GM18868 (cell line): Measurements from ENCODE around the gene UBE2O.

ENCODE experiments used
- ATAC-seq: cut with Tn5 transposase; IDR thresholded peaks from one replicate; pipeline ENCODE4 v1.9.1; 2021; ENCODE audit warnings: mild to moderate bottlenecking, moderate library complexity; ENCODE audit not compliant: unreplicated experiment

UBE2O gene

DNA sequence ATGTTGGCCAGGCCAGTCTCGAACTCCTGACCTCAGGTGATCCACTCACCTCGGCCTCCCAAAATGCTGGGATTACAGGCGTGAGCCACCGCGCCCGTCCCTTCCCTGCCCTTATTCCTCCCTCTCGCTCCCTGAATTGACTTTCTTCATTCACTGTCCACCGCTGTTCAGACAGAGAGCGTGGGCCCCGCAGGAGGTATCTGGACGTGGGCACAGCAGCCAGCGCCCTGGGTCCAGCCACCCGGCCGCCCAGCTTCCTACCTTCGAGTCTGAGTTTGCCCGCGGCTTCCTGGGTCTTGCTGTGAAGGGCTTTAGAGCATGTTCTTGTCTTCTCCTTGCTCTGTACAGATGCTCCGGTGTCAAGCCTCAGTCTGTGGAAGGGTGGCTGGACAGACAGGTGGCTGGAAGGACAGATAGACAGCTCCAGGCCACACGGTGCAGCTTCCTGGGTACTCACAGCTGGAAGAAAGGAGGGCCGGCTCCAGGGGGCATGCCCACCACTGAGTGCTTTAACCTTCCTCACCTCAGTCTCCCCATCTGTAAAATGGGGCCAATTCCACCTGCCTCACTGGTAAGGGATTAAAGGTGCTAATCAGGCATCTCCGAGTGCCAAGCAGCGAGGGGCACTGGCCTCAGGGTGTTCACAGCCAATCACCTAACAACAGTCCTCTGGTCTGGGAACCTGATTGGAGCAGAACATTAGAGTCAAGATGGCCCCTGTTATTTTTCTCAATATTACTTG, 34.7 kb upstream of the UBE2O start:
- ATAC-seq: no peak

DNA sequence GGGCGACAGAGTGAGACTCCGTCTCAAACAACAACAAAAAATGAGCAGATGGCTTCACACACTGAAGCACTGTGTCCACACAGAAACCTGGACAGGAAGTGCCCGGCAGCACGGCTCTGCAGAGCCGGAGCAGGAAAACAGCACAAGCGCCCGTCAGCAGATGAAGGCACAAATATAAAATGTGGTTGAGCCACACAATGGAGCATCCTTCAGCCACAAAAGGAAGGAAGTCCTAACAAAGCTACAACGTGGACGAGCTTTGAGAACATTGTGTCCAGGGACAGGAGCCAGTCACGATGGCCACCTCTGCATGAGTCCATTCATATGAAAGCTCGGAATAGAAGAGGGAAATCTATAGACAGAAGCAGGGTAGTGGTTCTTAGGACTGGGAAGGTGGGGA, 32.6 kb upstream of the UBE2O start:
- ATAC-seq: no peak

DNA sequence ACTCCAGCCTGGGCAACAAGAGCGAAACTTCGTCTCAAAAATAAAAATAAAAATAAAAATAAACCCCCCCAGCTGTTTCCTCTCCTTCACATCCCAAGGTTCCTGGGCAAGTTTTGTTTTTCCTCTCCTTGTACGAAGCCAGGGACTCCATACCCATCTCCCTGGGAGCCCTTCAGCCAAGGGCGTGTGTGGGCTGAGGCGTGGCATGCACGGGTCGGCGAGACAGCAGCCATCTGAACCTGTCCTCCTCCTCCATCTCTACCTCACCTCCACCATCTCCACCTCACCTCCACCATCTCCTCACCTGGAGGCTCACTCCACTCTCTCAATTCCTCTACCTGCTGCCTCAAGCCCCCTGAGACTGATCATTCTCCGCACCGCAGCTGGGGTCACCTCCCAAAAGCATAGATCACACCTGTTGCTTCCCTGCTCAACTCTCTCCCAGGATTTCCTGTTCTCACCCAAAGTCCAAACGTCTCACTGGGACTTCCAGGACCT, 31.3 kb upstream of the UBE2O start:
- ATAC-seq: no peak

DNA sequence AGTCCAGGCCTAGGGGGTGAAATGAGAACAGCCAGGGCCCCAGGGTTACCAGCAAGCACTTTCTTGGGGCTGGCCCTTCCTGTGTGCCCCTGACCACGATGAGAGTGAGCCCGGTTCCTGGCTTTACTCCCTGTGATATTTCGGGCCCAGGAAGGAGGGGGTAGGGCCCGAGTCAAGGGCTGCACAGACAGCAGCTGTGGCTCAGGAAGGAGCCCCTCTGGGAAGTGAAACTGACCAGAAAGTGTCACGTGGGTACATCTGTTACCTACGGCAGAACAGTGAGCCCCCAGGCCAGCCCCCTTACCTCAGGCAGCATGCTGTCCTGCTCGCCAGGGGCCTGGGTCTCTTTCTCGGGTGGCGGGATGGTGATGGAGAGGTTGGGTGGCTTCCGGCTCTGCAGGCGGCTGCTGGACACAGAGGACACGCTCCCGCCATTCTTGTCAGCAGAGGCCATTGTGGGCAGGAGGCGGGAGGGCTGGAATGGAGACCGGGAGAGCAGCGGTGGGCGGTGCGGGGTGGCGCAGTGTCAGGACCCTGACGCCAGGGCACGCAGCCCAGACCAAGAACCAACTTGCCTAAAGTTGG, 28.2 kb upstream of the UBE2O start:
- ATAC-seq: peak; percentile 60

DNA sequence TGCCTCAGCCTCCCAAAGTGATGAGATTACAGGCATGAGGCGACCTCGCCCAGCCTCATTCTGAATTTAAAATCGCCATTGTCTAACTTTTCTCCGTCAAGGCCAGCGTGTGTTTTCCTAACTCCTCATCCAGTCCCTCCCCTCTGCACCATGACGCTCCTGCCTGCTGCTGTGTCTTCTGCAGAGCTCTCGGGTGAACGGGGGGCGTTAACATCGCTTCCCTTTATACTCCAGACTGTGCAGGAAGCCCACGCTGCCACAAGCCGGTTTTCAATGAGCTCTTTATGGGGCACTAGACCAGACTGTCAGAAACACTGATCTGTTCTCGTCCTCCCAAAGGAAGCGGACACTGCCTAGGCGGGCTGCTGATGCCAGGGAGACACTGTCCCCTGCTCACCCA, 27.7 kb upstream of the UBE2O start:
- ATAC-seq: no peak

DNA sequence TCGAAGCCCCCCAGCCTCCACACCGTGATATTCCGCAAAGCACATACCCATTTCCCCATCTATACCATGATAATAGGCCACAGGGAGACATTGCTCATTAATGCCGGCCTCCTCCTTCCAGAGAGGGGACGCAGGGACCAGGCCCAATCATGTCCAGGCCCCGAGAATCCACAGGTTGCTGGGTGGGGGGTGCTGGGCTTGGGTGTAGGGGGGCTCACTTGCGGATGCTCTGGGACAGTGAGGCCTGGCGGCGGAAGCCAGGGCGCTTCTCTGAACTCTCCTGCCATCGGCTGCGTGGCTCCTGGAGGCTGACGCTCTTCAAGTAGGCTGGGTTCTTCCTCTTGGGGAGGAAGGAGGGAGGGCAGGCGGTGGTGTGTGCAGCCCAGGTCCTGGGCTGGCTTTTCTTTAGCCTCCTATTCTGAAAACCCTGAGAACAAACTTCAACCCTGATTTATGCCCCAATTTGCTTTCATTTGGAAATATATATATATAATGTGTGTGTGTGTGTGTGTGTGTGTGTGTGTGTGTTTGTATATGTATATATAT, 26.6 kb upstream of the UBE2O start:
- ATAC-seq: no peak

DNA sequence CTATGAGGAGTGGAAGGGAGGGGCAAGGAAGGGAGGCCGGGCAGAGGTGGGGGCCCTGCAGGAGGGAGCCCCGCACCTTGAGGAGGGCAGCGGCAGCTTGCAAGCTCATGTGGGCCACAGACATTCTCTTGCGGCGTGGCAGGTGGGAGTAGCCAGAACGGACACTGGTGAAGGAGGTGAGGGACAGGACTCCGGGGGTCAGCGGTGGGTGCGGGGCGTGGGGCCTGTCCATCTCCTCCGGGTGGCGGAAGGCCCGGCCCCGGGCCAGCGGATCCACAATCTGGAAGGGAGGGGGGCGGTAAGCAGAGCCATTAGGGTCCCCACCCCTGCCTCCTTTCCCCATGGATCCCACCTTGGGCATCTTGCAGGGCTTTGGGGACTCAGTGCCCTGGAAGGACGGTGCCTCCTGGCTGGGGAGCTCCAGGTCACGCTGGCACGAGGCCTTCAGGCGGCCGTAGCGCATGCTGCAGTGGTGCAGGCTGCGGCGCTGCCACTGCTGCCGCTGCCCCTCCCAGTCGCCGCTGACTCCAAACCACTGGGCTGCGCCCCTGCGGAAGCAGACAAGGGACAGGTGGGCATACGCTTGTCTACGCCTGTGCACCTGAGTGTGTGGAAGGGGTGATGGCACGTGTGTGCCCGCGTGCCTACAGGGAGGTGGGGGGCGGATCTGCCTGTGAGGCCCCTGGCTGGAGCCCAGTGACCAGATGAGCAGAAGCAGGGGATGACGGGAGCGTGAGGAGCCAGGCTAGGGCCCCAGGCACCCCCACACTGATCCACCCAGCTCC, 26.0 kb upstream of the UBE2O start:
- no peak for ATAC-seq

DNA sequence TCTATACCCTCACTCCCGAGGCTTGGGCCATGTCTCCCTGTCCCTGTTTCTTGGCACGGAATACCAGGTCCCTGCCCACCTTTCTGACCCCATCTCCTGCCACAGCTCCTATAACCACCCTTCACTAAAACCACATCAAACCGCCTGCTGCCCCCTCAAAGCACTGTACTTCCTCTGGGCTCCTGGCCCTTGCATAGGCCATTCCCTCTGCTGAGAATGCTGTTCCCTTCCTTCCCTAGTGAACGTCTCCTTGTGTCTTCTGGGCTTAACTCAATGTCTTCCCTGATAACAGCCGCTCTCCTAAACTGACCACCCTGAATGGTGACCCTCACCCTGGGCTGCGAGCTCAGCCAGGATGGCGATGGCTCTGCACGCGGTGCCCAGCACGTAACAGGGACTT, 25.1 kb upstream of the UBE2O start:
- no peak for ATAC-seq

DNA sequence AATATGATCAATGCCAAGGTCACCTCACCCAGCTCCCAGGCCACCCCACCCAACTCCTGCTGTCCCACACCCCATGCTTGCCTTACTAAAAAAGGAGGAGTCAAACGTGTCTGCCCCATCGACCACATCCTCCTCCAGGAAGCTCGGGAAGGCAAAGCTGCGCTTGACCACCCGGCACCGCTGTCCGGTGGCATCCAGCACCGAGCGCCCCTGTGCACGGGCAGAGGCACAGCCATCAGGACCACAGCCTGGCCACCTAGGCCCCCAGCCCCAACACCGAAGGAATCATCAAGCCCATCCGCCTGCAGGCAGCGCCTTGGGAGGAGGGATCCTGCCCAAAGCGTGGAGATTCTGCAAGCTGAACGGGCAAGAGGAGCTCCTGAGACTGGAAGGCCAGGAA, 24.6 kb upstream of the UBE2O start:
- ATAC-seq: no peak

DNA sequence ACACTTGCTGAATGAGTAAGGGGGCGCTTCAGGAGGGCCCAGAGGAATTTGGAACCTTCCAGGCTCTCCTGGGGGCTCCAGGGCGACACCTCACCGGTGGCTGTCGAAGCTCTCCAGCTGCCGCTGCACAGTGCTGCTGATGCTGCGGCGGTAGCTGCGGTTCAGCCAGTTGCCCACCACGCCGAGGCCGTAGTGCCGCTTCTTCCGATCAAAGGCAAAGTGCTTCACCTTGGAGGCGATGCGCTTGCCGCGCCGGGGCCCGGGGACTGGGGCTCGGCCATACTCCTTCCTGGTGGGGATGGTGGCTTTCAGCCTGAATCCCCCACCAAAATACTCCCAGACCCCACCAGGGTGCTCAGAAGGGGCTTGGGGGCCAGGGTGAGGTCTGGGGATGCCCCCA, 23.8 kb upstream of the UBE2O start:
- ATAC-seq: no peak

DNA sequence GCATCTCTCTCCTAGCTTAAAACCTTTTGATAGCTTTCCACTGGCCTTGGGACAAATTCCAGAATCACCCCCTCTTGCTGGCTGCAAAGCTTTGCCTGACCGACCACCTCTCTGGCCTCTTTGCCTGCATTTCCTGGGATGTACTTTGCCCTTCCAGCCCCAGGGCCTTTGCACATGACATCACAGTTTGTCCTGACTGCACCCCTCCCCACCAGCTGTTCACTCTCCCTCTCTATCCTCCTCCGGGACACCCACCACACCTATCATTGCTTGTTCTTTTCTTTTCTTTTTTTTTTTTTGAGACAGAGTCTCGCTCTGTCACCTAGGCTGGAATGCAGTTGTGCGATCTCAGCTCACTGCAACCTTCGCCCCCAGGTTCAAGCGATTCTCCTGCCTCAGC, 22.4 kb upstream of the UBE2O start:
- ATAC-seq: no peak

DNA sequence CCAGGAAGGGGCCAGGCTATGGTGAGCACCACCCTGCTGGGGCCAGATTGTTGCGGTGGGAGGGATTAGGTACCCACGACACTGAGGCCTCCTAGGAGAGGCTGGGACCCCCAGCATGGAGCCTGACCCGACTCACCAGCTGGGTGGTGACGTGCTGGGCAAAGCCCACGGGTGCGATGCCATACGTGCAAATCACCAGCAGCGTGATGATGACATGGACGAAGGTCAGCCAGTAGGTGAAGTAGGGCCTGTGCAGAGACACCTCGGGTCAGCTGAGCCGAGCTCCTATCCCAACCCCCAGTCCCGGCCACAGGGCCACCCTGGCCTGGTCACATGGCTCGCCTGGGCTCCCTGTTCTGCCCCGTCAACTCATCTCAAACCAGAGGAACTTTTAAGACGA, 21.9 kb upstream of the UBE2O start:
- ATAC-seq: no peak

DNA sequence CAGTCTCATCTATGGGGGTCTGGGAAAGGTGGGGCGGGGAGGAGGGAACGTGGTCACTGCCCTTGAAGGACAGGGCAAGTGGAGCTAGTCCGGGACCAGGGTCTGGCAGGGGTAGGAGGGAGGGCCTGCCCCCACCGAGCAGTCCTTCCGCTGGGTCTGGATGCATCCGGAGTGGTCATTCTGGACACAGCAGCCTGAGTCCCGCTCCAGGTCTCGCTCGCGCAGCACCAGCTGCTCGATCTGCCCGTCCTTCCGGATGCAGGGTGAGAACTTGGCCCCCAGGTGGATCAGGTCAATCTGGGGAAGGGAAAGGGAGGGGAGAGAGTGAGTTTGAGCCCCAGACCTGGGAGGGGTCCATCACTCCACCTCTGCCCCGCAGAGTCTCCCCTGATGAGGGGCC, 21.3 kb upstream of the UBE2O start:
- ATAC-seq: no peak

DNA sequence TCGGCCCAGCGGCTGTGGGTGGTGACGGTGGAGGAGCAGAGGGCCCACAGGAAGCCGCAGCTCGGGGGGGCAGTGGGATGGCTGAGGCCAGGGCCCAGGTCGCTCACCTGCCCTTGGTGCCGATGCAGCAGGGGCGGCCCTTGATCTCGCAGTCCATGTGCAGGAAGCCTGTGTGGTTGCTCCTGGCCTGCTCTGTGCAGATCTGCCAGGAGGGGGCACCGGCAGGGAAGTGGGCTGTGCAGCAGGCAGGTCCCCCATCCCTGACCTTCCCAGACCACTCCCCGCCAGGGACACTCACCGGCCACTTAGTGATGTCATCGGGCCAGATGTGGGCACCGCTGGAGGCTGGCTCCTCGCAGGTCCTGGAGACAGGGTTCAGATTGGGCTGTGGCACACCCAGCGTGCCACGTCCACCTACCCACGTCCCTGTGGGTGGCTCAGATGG, 20.6 kb upstream of the UBE2O start:
- ATAC-seq: no peak

DNA sequence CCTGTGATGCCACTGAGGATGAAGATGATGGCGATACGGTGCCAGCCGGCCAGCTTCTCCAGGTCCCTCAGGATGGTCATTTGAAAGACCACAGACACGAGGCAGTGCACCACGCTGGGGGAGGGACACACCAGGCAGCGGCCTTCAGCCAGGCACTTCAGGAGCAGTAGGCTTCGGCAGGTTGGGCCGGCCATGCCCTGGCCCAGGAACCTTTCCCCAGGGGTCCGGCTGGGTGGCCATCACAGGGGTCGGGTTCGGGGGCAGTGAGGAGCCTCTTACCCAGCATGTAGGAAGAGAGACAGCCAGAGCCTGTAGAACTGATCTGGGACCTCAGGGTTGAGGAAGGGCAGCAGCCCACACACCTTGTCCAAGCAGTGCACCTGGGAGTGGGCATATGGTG, 19.8 kb upstream of the UBE2O start:
- ATAC-seq: no peak

DNA sequence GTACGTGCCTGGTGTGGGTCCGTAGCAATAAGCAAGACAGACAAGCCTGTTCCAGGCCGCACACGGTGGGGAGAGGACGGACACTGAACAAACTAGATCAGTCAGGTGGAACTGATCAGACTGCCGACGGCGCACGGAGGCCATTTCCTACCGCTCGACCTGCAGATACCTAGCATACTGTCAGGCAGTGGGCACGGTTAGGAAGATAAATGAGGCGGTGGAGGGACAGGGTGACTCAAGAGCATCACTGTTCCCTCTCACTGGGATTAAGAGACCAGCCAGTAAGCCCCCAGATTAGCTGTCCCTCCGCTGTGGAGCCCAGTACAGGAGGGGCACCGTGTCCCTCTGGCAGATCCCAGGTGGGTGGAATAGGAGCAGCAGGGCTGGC, 19.3 kb upstream of the UBE2O start:
- no peak for ATAC-seq

DNA sequence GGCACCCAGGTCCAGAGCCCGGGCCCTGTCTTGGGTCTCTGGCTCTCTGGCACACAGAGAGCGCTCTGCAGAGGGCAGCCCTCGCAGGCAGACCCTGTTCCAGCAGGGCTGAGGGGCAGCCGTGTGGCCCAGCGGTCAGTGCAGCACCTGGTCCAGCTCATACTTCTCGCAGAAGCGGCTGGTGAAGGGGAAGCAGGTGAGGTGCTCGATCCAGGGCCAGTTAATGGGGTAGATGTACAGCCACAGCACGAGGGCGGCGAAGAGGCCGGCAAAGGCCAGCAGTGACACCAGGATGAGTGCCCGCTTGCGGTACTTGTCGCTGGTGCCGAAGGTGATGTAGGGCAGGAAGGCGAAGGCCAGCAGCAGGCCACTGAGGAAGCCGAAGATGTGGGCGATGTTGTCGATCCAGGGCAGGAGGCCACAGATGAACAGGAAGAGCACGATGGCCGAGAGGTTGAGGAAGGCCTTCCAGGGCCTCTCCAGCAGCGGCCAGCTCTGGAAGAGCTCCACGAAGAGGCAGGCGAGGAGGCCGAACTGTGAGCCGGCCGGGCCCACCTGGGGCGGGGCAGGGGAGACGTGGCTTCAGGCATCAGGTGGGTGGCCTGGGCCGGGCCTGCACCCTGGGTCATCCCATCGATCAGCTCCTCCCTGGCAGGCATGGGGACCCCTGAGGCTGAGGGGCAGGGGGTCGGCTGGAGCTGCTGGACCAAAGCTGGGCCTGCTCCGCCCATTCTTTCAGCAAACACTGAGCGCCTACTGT, 18.7 kb upstream of the UBE2O start:
- ATAC-seq: no peak

DNA sequence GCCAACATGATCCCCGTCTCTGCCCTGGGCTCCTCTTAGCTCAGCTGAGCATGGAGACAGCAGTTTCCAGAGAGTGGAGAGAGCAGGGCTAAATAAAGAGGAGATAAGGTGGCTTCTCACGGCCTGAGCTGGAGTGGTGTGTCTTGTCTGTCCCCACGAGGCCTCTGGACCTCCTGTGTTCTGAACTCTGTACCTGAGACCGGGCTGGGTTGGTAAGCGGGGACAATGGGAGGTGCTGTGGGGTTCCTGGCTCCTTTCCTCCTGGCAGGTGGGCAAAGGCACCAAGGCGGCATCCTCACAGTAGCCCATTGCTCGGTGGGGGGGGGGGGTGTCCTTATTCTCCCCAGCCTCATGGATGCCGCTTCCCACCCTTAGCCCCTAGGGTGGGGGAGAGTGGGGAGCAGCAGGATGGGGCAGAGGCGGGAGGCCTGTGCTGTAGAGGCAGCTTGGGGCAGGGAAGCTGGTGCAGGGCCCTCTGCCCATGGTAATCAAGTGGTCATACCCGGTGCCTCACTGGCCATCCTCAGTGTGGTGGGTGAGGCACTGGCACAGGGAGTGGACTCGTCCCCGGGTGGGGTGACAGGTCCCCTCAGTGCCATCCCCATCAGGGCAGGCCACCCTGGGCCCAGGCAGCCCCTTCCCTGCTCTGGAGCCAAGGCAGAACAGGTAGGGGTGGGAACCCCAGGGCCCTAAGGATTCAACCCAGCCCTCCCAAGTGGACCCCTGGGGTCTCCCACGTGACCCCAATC, 17.2 kb upstream of the UBE2O start:
- ATAC-seq: no peak

DNA sequence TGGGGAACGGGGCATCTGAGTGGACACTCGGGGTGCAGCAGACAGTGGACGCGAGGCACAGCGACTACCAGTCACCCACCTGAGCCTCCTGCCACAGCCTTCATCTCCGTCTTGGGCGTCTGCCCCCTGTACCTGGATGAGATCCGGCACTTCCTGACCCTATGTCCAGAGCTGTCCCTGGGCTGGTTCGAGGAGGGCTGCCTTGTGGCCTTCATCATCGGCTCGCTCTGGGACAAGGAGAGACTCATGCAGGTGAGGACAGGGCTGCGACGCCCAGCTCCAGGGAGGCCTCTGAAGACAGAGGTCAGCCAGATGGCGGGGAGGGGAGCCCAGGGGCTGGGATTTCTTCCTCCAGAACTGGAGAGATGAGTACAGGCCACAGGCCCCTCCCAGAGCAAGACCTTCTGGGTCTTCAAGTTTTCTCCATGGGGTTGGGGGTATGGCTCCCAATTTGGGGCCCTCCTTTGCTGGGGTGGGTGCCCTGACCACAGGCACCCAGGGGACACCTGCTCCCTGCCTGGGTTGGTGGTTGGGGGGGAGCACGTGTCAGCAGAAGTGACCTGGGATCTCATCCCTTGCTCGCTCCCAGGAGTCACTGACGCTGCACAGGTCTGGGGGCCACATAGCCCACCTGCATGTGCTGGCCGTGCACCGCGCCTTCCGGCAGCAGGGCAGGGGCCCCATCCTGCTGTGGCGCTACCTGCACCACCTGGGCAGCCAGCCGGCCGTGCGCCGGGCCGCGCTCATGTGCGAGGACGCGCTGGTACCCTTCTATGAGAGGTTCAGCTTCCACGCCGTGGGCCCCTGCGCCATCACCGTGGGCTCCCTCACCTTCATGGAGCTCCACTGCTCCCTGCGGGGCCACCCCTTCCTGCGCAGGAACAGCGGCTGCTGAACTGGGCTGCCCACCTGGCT, 16.4 kb upstream of the UBE2O start:
- ATAC-seq: no peak
